HL-60 (cell line): ENCODE measurements around the gene CCDC57.

Experiments used
- CTCF ChIP-seq: IDR thresholded peaks from one replicate; pipeline ENCODE4 v1.5.1; 2011; ENCODE audit warnings: low read length, control low read depth, inconsistent platforms; ENCODE audit not compliant: insufficient read depth
- POLR2AphosphoS5 ChIP-seq: IDR thresholded peaks from 2 replicates; pipeline ENCODE4 v1.6.1; 2012; ENCODE audit warnings: low read depth

DNA sequence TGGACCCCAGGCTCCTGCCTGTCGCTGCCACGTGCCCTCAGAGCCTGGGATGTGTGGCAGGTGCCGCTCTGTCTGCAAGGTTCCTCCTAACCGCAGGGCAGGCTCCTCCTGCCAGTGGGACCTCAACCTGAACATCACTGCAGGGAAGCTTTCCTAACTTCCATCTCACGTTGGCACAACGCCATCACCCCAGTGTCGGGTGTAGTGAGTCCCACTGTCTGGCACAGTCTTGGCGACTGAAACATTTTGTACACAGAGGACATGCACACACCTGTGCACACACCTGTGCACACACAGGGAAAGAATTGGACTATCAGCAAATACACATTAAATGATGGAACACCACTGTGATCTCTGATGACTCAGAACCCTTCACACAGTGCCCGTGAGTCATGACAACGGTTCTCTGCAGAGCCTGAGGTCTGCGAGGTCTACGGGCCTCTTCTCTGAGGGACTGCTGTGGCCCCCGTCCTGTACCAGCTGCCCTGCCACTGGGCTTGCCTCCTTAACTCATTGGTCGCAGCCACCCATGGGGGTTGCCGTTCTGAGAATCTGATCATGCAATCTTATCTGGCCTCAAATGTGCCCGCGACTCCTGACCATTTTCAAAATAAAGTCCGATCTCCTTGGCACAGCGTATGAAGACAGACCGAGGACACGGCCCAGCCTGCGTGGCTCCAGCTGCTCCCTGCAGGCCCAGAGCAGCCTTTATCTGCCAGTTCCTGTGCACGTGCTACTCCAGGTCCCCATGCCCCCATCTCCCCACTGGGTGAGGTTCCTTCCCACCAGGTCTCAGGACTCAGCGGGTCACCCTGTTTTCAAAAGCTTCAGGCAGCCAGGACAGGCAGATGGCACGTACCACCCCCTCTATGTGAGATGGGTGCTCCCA, 7.6 kb downstream of the CCDC57 start:
- no peak for TF ChIP-seq CTCF
- 0 out of 2 replicates have a peak, but pooled peaks have one; percentile 9 for TF ChIP-seq POLR2AphosphoS5
